Common myeloid progenitor, CD34-positive (primary cell): ENCODE measurements around the gene CCDC30.

ENCODE experiments used
- CTCF ChIA-PET: fragments of 350-600 bp; sonication (Branson Sonifier 250); formaldehyde crosslinking; loops from one replicate; lab custom pipeline; 2021; ENCODE audit warnings: antibody characterized with exemption; lab: Charles Lee
- POLR2A ChIA-PET: fragments of 350-600 bp; sonication (Branson Sonifier 250); formaldehyde crosslinking; loops from one replicate; lab custom pipeline; 2021; ENCODE audit warnings: antibody characterized with exemption; lab: Charles Lee
- DNase-seq, 3 donors: peaks; one replicate each; pipeline versions ENCODE4 v3.0.0 to v3.0.0-alpha.2; 2013
- H3K27ac ChIP-seq, 2 experiments: 1 replicate in 1 of 2; 2 replicates in 1 of 2; pipeline ENCODE4 v1.7.0; 2013; ENCODE audit warnings: inconsistent platforms in 2 of 2, low read length in 2 of 2, mild to moderate bottlenecking in 2 of 2, low read depth in 1 of 2, moderate library complexity in 1 of 2; ENCODE audit not compliant: severe bottlenecking in 2 of 2, insufficient read depth in 1 of 2, poor library complexity in 1 of 2
- H3K27me3 ChIP-seq, 5 experiments: replicated peaks in 2 of 5; 1 replicate in 3 of 5; 2 replicates in 2 of 5; pipeline versions ENCODE4 v1.6.1 to v1.7.0; 2013; ENCODE audit warnings: low read length in 4 of 5, mild to moderate bottlenecking in 2 of 5, moderate library complexity in 2 of 5, inconsistent platforms in 1 of 5; ENCODE audit not compliant: insufficient read depth in 5 of 5, control insufficient read depth in 4 of 5
- H3K36me3 ChIP-seq, 4 experiments: 1 replicate in 2 of 4; 2 replicates in 2 of 4; pipeline versions ENCODE4 v1.6.1 to v1.7.0; 2013; ENCODE audit warnings: low read length in 3 of 4, control low read depth in 1 of 4, mild to moderate bottlenecking in 1 of 4; ENCODE audit not compliant: control insufficient read depth in 4 of 4, insufficient read depth in 4 of 4
- H3K4me1 ChIP-seq, 4 experiments: 1 replicate in 3 of 4; 2 replicates in 1 of 4; pipeline versions ENCODE4 v1.6.1 to v1.7.1; 2013; ENCODE audit warnings: low read length in 3 of 4, mild to moderate bottlenecking in 3 of 4, control low read depth in 1 of 4, inconsistent platforms in 1 of 4, moderate library complexity in 1 of 4; ENCODE audit not compliant: control insufficient read depth in 4 of 4, insufficient read depth in 4 of 4; ENCODE audit errors: control extremely low read depth in 1 of 4
- H3K4me3 ChIP-seq, 7 experiments: 1 replicate in 4 of 7; 2 replicates in 3 of 7; pipeline versions ENCODE4 v1.5.1 to v1.7.0; 2013; ENCODE audit warnings: mild to moderate bottlenecking in 7 of 7, low read length in 6 of 7, moderate library complexity in 6 of 7, inconsistent platforms in 2 of 7, low read depth in 2 of 7, control low read depth in 1 of 7; ENCODE audit not compliant: insufficient read depth in 4 of 7, control insufficient read depth in 1 of 7; ENCODE audit errors: extremely low read depth in 1 of 7
- H3K9me3 ChIP-seq, 5 experiments: 1 replicate in 4 of 5; 2 replicates in 1 of 5; pipeline versions ENCODE4 v1.6.1 to v1.7.1; 2013; ENCODE audit warnings: low read length in 4 of 5, mild to moderate bottlenecking in 2 of 5, inconsistent platforms in 1 of 5, low read depth in 1 of 5, moderate library complexity in 1 of 5; ENCODE audit not compliant: control insufficient read depth in 4 of 5, insufficient read depth in 2 of 5; ENCODE audit errors: control extremely low read depth in 1 of 5
- WGBS: methylation state at CpG from one replicate; pipeline ENCODE4 v1.1.5; 2013; ENCODE audit not compliant: insufficient coverage; 5-methylcytosine and 5-hydroxymethylcytosine counted together

CCDC30 gene

GRCh38 chr1:42586016-42586415, 122.9 kb downstream of the CCDC30 start:
- H3K36me3 ChIP-seq, result peaks cover 0 to 7% (median 3%) of the 10 kb centered on the region in 4 experiments
- peaks cover 3 to 22% (median 7%) of the 10 kb centered on the region in 5 experiments for H3K9me3 ChIP-seq
- no peaks in the 10 kb centered on the region for H3K27me3 ChIP-seq
- 60% methylated on average over 1 of the region's 3 CpGs for WGBS
- H3K4me1 ChIP-seq, result no peaks in the 10 kb centered on the region
- no peak for DNase-seq
- H3K4me3 ChIP-seq, result no peak overlapping the region
- POLR2A ChIA-PET, result no interaction called here
- no peak overlapping the region for H3K27ac ChIP-seq
- CTCF ChIA-PET, result no interaction called here

- Histone ChIP-seq H3K36me3 (peaks cover 0 to 7% (median 2%) of the 10 kb centered on the region in 4 experiments), H3K4me1 (no peaks in the 10 kb centered on the region), H3K27me3 (no peaks in the 10 kb centered on the region), H3K4me3 (no peak overlapping the region), H3K27ac (no peak overlapping the region), H3K9me3 (peaks cover 3 to 22% (median 7%) of the 10 kb centered on the region in 5 experiments)
- ChIA-PET POLR2A (interaction anchor here (1.0 kb wide), 1 partner anchor 380 kb away, joined by 3 read pairs; no protein-coding TSS in a partner anchor), CTCF (no interaction called here)
- WGBS, result 100% methylated on average over 1 of the region's 2 CpGs
- no peak for DNase-seq
Observed at GRCh38 chr1:42587753-42588152, 124.7 kb downstream of the CCDC30 start.

- POLR2A ChIA-PET, result no interaction called here
- Histone ChIP-seq H3K4me1 (no peaks in the 10 kb centered on the region), H3K9me3 (peaks cover 3 to 11% (median 5%) of the 10 kb centered on the region in 5 experiments), H3K27me3 (no peaks in the 10 kb centered on the region), H3K27ac (no peak overlapping the region), H3K4me3 (no peak overlapping the region), H3K36me3 (peaks cover 0 to 7% (median 2%) of the 10 kb centered on the region in 4 experiments)
- no peak for DNase-seq
- CTCF ChIA-PET, result interaction anchor here (0.8 kb wide), 1 partner anchor 9 kb away, joined by 4 read pairs; no protein-coding TSS in a partner anchor
- WGBS, result 96% methylated on average over 3 of the region's 3 CpGs
Observed at GRCh38 chr1:42592811-42593210, 129.7 kb downstream of the CCDC30 start.

- H3K9me3 ChIP-seq, result peaks cover 2 to 4% (median 3%) of the 10 kb centered on the region in 5 experiments
- WGBS, result no CpG with 5 or more reads among the region's 2 CpGs
- no peak for DNase-seq
- no peaks in the 10 kb centered on the region for H3K27me3 ChIP-seq
- H3K4me1 ChIP-seq, result no peaks in the 10 kb centered on the region
- peaks cover 0 to 7% (median 2%) of the 10 kb centered on the region in 4 experiments for H3K36me3 ChIP-seq
- ChIA-PET CTCF (interaction anchor here (0.8 kb wide), 1 partner anchor 249 kb away, joined by 3 read pairs; no protein-coding TSS in a partner anchor), POLR2A (interaction anchor here (0.6 kb wide), 1 partner anchor 1591 kb away, joined by 3 read pairs; no protein-coding TSS in a partner anchor)
- H3K4me3 ChIP-seq, result no peak overlapping the region
- no peak overlapping the region for H3K27ac ChIP-seq
Observed at GRCh38 chr1:42593486-42594100, 130.5 kb downstream of the CCDC30 start.

- H3K4me1 ChIP-seq, result no peaks in the 10 kb centered on the region
- ChIA-PET CTCF (no interaction called here), POLR2A (no interaction called here)
- no peak for DNase-seq
- no peak overlapping the region for H3K27ac ChIP-seq
- H3K27me3 ChIP-seq, result no peaks in the 10 kb centered on the region
- H3K4me3 ChIP-seq, result no peak overlapping the region
- H3K36me3 ChIP-seq, result no peaks in the 10 kb centered on the region
- peaks cover 0 to 9% (median 4%) of the 10 kb centered on the region in 5 experiments for H3K9me3 ChIP-seq
- no CpG with 5 or more reads among the region's 2 CpGs for WGBS
Observed at GRCh38 chr1:42601472-42601871, 138.4 kb downstream of the CCDC30 start.

- Histone ChIP-seq H3K36me3 (peaks cover 0 to 2% (median 0%) of the 10 kb centered on the region in 4 experiments), H3K9me3 (no peaks in the 10 kb centered on the region), H3K4me3 (no peak overlapping the region), H3K27ac (no peak overlapping the region), H3K4me1 (no peaks in the 10 kb centered on the region), H3K27me3 (no peaks in the 10 kb centered on the region)
- ChIA-PET POLR2A (interaction anchor here (0.7 kb wide), 1 partner anchor 21 kb away, joined by 3 read pairs; no protein-coding TSS in a partner anchor), CTCF (no interaction called here)
- WGBS, result 100% methylated on average over 1 of the region's 4 CpGs
- DNase-seq, result no peak
Observed at GRCh38 chr1:42613803-42614131, 150.7 kb downstream of the CCDC30 start.

- peak in 2 of 3 donors; percentile 2 to 23 for DNase-seq
- H3K27ac ChIP-seq, result no peak overlapping the region
- H3K4me3 ChIP-seq, result no peak overlapping the region
- no peaks in the 10 kb centered on the region for H3K4me1 ChIP-seq
- 30% methylated on average over 2 of the region's 2 CpGs for WGBS
- H3K9me3 ChIP-seq, result no peaks in the 10 kb centered on the region
- H3K27me3 ChIP-seq, result no peaks in the 10 kb centered on the region
- H3K36me3 ChIP-seq, result peaks cover 0 to under 1% (median 0%) of the 10 kb centered on the region in 4 experiments
- POLR2A ChIA-PET, result no interaction called here
- CTCF ChIA-PET, result no interaction called here
Observed at GRCh38 chr1:42618866-42619265, 155.8 kb downstream of the CCDC30 start.
